ENCODE results near the gene GORASP2.

Gene GORASP2

GRCh38 chr2:170966648-170967396 is 37.8 kb downstream of the GORASP2 start:
- no peak for DNase-seq

GRCh38 chr2:170967553-170967952 is 38.5 kb downstream of the GORASP2 start:
- no peak for DNase-seq

GRCh38 chr2:170968205-170969003 is 39.4 kb downstream of the GORASP2 start:
- no peak for DNase-seq

- no peak for DNase-seq
These were observed 40.0 kb downstream of the GORASP2 start for GRCh38 chr2:170969030-170969429.

GRCh38 chr2:170969872-170970496 is 40.9 kb downstream of the GORASP2 start:
- no peak for DNase-seq

GRCh38 chr2:170971071-170971470 is 42.0 kb downstream of the GORASP2 start:
- DNase-seq = no peak

GRCh38 chr2:170972296-170973224 is 43.5 kb downstream of the GORASP2 start:
- no peak for DNase-seq

- no peak for DNase-seq
These were observed 44.1 kb downstream of the GORASP2 start for GRCh38 chr2:170973225-170973491.

GRCh38 chr2:170973492-170974303 is 44.6 kb downstream of the GORASP2 start:
- DNase-seq = peak; percentile 77

GRCh38 chr2:170974304-170974993 is 45.4 kb downstream of the GORASP2 start:
- DNase-seq = peak; percentile 37

- no peak for DNase-seq
These were observed 46.3 kb downstream of the GORASP2 start for GRCh38 chr2:170975127-170975942.

GRCh38 chr2:170975943-170976270 is 46.9 kb downstream of the GORASP2 start:
- no peak for DNase-seq

GRCh38 chr2:170984079-170984478 is 55.0 kb downstream of the GORASP2 start:
- DNase-seq = no peak

- no peak for DNase-seq
These were observed 56.4 kb downstream of the GORASP2 start for GRCh38 chr2:170985407-170985806.

GRCh38 chr2:170986566-170987258 is 57.7 kb downstream of the GORASP2 start:
- DNase-seq = no peak

GRCh38 chr2:170991398-170992182 is 62.5 kb downstream of the GORASP2 start:
- DNase-seq = no peak

GRCh38 chr2:170996316-170996715 is 67.3 kb downstream of the GORASP2 start:
- DNase-seq = no peak

GRCh38 chr2:170997893-170998597 is 69.0 kb downstream of the GORASP2 start:
- no peak for DNase-seq

Data from fibroblast of skin of abdomen (primary cell).